H1 (cell line): ENCODE data around the gene LIG1. TPM values are rescaled to one million over a fixed set of nuclear protein-coding genes. Genes with fewer than 3 reads are reported as not detected.

Source experiments
- BACH1 ChIP-seq: IDR thresholded peaks from 2 replicates; pipeline ENCODE4 v1.6.1; 2012; ENCODE audit warnings: low read length, improper control_type of control experiment
- CREB1 ChIP-seq: IDR thresholded peaks from 2 replicates; pipeline ENCODE4 v1.6.1; 2012; ENCODE audit warnings: inconsistent platforms
- CTBP2 ChIP-seq: IDR thresholded peaks from 2 replicates; pipeline ENCODE4 v1.7.0; 2011; ENCODE audit warnings: borderline replicate concordance, mild to moderate bottlenecking, moderate library complexity, mixed read lengths, low read length; ENCODE audit not compliant: insufficient read depth, insufficient read length
- GABPA ChIP-seq: IDR thresholded peaks from 2 replicates; pipeline ENCODE4 v1.6.1; 2011; ENCODE audit warnings: mild to moderate bottlenecking, low read length, moderate library complexity, borderline replicate concordance; ENCODE audit not compliant: insufficient read depth
- KDM1A ChIP-seq: fragments of 200-600, 300-600 bp; sonication (generic); IDR thresholded peaks from 2 replicates; pipeline ENCODE4 v1.7.1; 2016; ENCODE audit warnings: mild to moderate bottlenecking, low read length, borderline replicate concordance
- SP1 ChIP-seq: IDR thresholded peaks from 2 replicates; pipeline ENCODE4 v1.6.1; 2011; ENCODE audit warnings: low read depth, low read length
- SRF ChIP-seq: IDR thresholded peaks from 2 replicates; pipeline ENCODE4 v1.6.1; 2011; ENCODE audit warnings: mild to moderate bottlenecking, low read depth, low read length, moderate library complexity
- polyA plus RNA-seq, 7 experiments: library from polyadenylated mRNA; depleted of rRNA in 3 of 7; stranded (reverse) in 5 of 7; unstranded in 2 of 7; fragments of >200 nt in 5 of 7; fragments of 200-250 nt in 2 of 7; gene quantifications; 1 replicate in 5 of 7; 2 replicates in 1 of 7; 4 replicates in 1 of 7; pipeline versions ENCODE4 v1.2.1 to v1.2.3, GENCODE V29; 2011 to 2013; ENCODE audit warnings: missing spikeins in 2 of 7, mixed read lengths in 2 of 7
- total RNA-seq: library from RNA; stranded (reverse); fragmentation: NEBNext Ultra II Directional; extraction: Animal tissue kit (Norgen Biotek cat#: 25700); gene quantifications from 2 replicates; pipeline ENCODE4 v1.2.1, GENCODE V29; 2021
- TF ChIP-seq, protein P1 (sequence below): fragments of 300-600 bp; sonication (generic); IDR thresholded peaks from 2 replicates; pipeline ENCODE4 v1.7.1; 2012; ENCODE audit warnings: low read length, moderate library complexity, mild to moderate bottlenecking, inconsistent platforms; ENCODE audit not compliant: insufficient replicate concordance
- TF ChIP-seq, protein P2 (sequence below): IDR thresholded peaks from 2 replicates; pipeline ENCODE4 v1.6.1; 2011; ENCODE audit warnings: low read depth, mild to moderate bottlenecking, low read length; ENCODE audit not compliant: insufficient read depth

LIG1 gene
- total and polyA plus RNA-seq, 2 of the 8 experiments (the other 6 are each of a cell fraction or from before 2014, with no cell fraction given), result 67.6 to 113 TPM

DNA sequence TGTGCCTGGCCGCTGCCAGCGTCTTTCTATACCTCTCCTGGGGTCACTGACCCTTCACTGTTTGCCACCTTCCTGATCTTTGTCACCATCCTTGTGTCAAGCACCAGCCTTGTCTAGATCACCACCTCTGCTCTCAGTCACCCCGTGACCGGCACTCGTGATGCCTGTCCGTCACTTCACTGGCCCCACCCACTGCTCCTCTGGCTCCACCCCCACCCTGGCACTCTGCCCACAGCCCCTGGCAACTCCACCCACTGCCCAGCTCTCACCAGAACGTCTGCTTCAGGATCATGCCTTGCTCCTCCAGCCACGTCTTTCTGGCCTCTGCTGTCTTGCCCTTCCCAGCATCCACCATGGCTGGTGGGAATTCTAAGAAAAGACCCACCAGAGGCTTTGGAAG lies 34.7 kb downstream of the LIG1 start (continued):
- TF ChIP-seq, protein P1, sequence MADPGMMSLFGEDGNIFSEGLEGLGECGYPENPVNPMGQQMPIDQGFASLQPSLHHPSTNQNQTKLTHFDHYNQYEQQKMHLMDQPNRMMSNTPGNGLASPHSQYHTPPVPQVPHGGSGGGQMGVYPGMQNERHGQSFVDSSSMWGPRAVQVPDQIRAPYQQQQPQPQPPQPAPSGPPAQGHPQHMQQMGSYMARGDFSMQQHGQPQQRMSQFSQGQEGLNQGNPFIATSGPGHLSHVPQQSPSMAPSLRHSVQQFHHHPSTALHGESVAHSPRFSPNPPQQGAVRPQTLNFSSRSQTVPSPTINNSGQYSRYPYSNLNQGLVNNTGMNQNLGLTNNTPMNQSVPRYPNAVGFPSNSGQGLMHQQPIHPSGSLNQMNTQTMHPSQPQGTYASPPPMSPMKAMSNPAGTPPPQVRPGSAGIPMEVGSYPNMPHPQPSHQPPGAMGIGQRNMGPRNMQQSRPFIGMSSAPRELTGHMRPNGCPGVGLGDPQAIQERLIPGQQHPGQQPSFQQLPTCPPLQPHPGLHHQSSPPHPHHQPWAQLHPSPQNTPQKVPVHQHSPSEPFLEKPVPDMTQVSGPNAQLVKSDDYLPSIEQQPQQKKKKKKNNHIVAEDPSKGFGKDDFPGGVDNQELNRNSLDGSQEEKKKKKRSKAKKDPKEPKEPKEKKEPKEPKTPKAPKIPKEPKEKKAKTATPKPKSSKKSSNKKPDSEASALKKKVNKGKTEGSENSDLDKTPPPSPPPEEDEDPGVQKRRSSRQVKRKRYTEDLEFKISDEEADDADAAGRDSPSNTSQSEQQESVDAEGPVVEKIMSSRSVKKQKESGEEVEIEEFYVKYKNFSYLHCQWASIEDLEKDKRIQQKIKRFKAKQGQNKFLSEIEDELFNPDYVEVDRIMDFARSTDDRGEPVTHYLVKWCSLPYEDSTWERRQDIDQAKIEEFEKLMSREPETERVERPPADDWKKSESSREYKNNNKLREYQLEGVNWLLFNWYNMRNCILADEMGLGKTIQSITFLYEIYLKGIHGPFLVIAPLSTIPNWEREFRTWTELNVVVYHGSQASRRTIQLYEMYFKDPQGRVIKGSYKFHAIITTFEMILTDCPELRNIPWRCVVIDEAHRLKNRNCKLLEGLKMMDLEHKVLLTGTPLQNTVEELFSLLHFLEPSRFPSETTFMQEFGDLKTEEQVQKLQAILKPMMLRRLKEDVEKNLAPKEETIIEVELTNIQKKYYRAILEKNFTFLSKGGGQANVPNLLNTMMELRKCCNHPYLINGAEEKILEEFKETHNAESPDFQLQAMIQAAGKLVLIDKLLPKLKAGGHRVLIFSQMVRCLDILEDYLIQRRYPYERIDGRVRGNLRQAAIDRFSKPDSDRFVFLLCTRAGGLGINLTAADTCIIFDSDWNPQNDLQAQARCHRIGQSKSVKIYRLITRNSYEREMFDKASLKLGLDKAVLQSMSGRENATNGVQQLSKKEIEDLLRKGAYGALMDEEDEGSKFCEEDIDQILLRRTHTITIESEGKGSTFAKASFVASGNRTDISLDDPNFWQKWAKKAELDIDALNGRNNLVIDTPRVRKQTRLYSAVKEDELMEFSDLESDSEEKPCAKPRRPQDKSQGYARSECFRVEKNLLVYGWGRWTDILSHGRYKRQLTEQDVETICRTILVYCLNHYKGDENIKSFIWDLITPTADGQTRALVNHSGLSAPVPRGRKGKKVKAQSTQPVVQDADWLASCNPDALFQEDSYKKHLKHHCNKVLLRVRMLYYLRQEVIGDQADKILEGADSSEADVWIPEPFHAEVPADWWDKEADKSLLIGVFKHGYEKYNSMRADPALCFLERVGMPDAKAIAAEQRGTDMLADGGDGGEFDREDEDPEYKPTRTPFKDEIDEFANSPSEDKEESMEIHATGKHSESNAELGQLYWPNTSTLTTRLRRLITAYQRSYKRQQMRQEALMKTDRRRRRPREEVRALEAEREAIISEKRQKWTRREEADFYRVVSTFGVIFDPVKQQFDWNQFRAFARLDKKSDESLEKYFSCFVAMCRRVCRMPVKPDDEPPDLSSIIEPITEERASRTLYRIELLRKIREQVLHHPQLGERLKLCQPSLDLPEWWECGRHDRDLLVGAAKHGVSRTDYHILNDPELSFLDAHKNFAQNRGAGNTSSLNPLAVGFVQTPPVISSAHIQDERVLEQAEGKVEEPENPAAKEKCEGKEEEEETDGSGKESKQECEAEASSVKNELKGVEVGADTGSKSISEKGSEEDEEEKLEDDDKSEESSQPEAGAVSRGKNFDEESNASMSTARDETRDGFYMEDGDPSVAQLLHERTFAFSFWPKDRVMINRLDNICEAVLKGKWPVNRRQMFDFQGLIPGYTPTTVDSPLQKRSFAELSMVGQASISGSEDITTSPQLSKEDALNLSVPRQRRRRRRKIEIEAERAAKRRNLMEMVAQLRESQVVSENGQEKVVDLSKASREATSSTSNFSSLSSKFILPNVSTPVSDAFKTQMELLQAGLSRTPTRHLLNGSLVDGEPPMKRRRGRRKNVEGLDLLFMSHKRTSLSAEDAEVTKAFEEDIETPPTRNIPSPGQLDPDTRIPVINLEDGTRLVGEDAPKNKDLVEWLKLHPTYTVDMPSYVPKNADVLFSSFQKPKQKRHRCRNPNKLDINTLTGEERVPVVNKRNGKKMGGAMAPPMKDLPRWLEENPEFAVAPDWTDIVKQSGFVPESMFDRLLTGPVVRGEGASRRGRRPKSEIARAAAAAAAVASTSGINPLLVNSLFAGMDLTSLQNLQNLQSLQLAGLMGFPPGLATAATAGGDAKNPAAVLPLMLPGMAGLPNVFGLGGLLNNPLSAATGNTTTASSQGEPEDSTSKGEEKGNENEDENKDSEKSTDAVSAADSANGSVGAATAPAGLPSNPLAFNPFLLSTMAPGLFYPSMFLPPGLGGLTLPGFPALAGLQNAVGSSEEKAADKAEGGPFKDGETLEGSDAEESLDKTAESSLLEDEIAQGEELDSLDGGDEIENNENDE, result no peak
- TF ChIP-seq SP1 (no peak), GABPA (no peak), BACH1 (no peak), CREB1 (no peak), KDM1A (no peak), SRF (no peak), CTBP2 (no peak)
- TF ChIP-seq, protein P2, sequence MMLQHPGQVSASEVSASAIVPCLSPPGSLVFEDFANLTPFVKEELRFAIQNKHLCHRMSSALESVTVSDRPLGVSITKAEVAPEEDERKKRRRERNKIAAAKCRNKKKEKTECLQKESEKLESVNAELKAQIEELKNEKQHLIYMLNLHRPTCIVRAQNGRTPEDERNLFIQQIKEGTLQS, result no peak
